Liver (tissue), 9 donors: ENCODE measurements around the gene NRG2. TPM values are rescaled to one million over a fixed set of nuclear protein-coding genes. Genes with fewer than 3 reads are reported as not detected.

Source experiments
- DNase-seq: peaks from one replicate; pipeline ENCODE4 v3.0.0-alpha.2; 2017; ENCODE audit warnings: low spot score
- H3K27ac ChIP-seq, 2 donors: one replicate each; pipeline ENCODE4 v1.7.0; 2013; ENCODE audit warnings: inconsistent platforms in 2 of 2, low read length in 2 of 2, control low read depth in 1 of 2, low read depth in 1 of 2, mild to moderate bottlenecking in 1 of 2
- H3K27me3 ChIP-seq, 4 donors: one replicate each; pipeline versions ENCODE4 v1.6.1 to v1.7.0; 2013; ENCODE audit warnings: low read length in 3 of 4, inconsistent platforms in 1 of 4, mild to moderate bottlenecking in 1 of 4, moderate library complexity in 1 of 4; ENCODE audit not compliant: control insufficient read depth in 4 of 4, insufficient read depth in 4 of 4
- H3K36me3 ChIP-seq, 4 donors: one replicate each; pipeline versions ENCODE4 v1.6.1 to v1.7.0; 2013; ENCODE audit warnings: low read length in 3 of 4, mild to moderate bottlenecking in 3 of 4, low read depth in 1 of 4, moderate library complexity in 1 of 4; ENCODE audit not compliant: control insufficient read depth in 4 of 4, insufficient read depth in 3 of 4
- H3K4me1 ChIP-seq, 4 donors: one replicate each; pipeline versions ENCODE4 v1.6.1 to v1.7.0; 2013; ENCODE audit warnings: low read length in 3 of 4, mild to moderate bottlenecking in 3 of 4, moderate library complexity in 1 of 4; ENCODE audit not compliant: control insufficient read depth in 4 of 4, insufficient read depth in 4 of 4
- H3K4me3 ChIP-seq, 3 donors: one replicate each; pipeline versions ENCODE4 v1.6.1 to v1.7.0; 2013; ENCODE audit warnings: low read length in 3 of 3, control low read depth in 1 of 3, low read depth in 1 of 3, mild to moderate bottlenecking in 1 of 3
- H3K9ac ChIP-seq, 2 donors: one replicate each; pipeline ENCODE4 v1.7.0; 2013; ENCODE audit warnings: low read length in 2 of 2, mild to moderate bottlenecking in 2 of 2, moderate library complexity in 2 of 2, control low read depth in 1 of 2, low read depth in 1 of 2
- H3K9me3 ChIP-seq, 4 donors: one replicate each; pipeline versions ENCODE4 v1.6.1 to v1.7.0; 2013; ENCODE audit warnings: low read length in 3 of 4; ENCODE audit not compliant: control insufficient read depth in 4 of 4
- ATF3 ChIP-seq: IDR thresholded peaks from 2 replicates; pipeline ENCODE4 v1.6.1; 2016; ENCODE audit warnings: antibody characterized with exemption
- CTCF ChIP-seq: fragments of 150-350 bp; IDR thresholded peaks from 2 replicates; pipeline ENCODE4 v1.5.1; 2017; ENCODE audit warnings: improper control_type of control experiment, low read depth, low read length; ENCODE audit not compliant: missing input control
- EGR1 ChIP-seq, 2 donors: IDR thresholded peaks; 2 replicates each; pipeline ENCODE4 v1.6.1; 2016 to 2018; ENCODE audit warnings: antibody characterized with exemption in 2 of 2, low read depth in 2 of 2
- FOXA1 ChIP-seq: IDR thresholded peaks from 2 replicates; pipeline ENCODE4 v1.6.1; 2016; ENCODE audit warnings: antibody characterized with exemption
- FOXA2 ChIP-seq: IDR thresholded peaks from 2 replicates; pipeline ENCODE4 v1.6.1; 2016; ENCODE audit warnings: antibody characterized with exemption
- GABPA ChIP-seq, 2 donors: IDR thresholded peaks in 1 of 2; conservative IDR thresholded peaks in 1 of 2; 2 replicates each; pipeline ENCODE4 v1.6.1; 2016; ENCODE audit warnings: antibody characterized with exemption in 2 of 2, mild to moderate bottlenecking in 1 of 2, moderate library complexity in 1 of 2
- HNF4A ChIP-seq, 2 donors: conservative IDR thresholded peaks; 2 replicates each; pipeline ENCODE4 v1.6.1; 2016; ENCODE audit warnings: antibody characterized with exemption in 2 of 2, mild to moderate bottlenecking in 2 of 2
- HNF4G ChIP-seq: IDR thresholded peaks from 2 replicates; pipeline ENCODE4 v1.6.1; 2016; ENCODE audit warnings: antibody characterized with exemption
- JUND ChIP-seq, 2 donors: IDR thresholded peaks; 2 replicates each; pipeline ENCODE4 v1.6.1; 2016; ENCODE audit warnings: antibody characterized with exemption in 2 of 2
- MAX ChIP-seq: IDR thresholded peaks from 2 replicates; pipeline ENCODE4 v1.6.1; 2016; ENCODE audit warnings: antibody characterized with exemption
- NR2F2 ChIP-seq: IDR thresholded peaks from 2 replicates; pipeline ENCODE4 v1.6.1; 2016; ENCODE audit warnings: antibody characterized with exemption
- RAD21 ChIP-seq, 2 donors: IDR thresholded peaks; 2 replicates each; pipeline ENCODE4 v1.6.1; 2016; ENCODE audit warnings: antibody characterized with exemption in 2 of 2, mild to moderate bottlenecking in 2 of 2
- REST ChIP-seq: IDR thresholded peaks from 2 replicates; pipeline ENCODE4 v1.6.1; 2016; ENCODE audit warnings: antibody characterized with exemption, mild to moderate bottlenecking
- RXRA ChIP-seq, 2 donors: IDR thresholded peaks; 2 replicates each; pipeline ENCODE4 v1.6.1; 2017 to 2018; ENCODE audit warnings: antibody characterized with exemption in 2 of 2, mild to moderate bottlenecking in 1 of 2
- SP1 ChIP-seq: IDR thresholded peaks from 2 replicates; pipeline ENCODE4 v1.6.1; 2018; ENCODE audit warnings: antibody characterized with exemption, mild to moderate bottlenecking
- TAF1 ChIP-seq: conservative IDR thresholded peaks from 2 replicates; pipeline ENCODE4 v1.6.1; 2016; ENCODE audit warnings: antibody characterized with exemption, mild to moderate bottlenecking
- YY1 ChIP-seq: IDR thresholded peaks from 2 replicates; pipeline ENCODE4 v1.6.1; 2016; ENCODE audit warnings: antibody characterized with exemption, mild to moderate bottlenecking
- ZBTB33 ChIP-seq: IDR thresholded peaks from 2 replicates; pipeline ENCODE4 v1.6.1; 2016; ENCODE audit warnings: antibody characterized with exemption
- WGBS: extraction: QIAGEN DNeasy Blood & Tissue Kit; methylation state at CpG from one replicate; pipeline ENCODE4 v1.1.7; 2013; 5-methylcytosine and 5-hydroxymethylcytosine counted together
- polyA plus RNA-seq, 2 donors: library from polyadenylated mRNA; stranded (reverse) in 1 of 2; unstranded in 1 of 2; fragments of 200-250 nt in 1 of 2; fragments of >200 nt in 1 of 2; fragmentation: Nextera tagmentation in 1 of 2; extraction: Ambion mirVana in 1 of 2; gene quantifications; one replicate each; pipeline versions ENCODE4 v1.2.1 to v1.2.3, GENCODE V29; 2013 to 2015
- total RNA-seq, 2 donors: library from RNA; depleted of rRNA; stranded (reverse); fragments of >200 nt; gene quantifications; one replicate each; pipeline ENCODE4 v1.2.3, GENCODE V29; 2014
- donor health status: healthy.
- donor health status: healthy.
- donor health status: healthy.
- donor health status: healthy.
- donor health status: healthy.

NRG2 gene
- total and polyA plus RNA-seq, 4 donors, result 0.07 to 0.08 TPM; not detected in 2

- Histone ChIP-seq H3K27ac (no peak overlapping the region), H3K36me3 (no peaks in the 10 kb centered on the region), H3K4me1 (no peaks in the 10 kb centered on the region), H3K9me3 (no peaks in the 10 kb centered on the region), H3K9ac (no peak overlapping the region), H3K4me3 (no peak overlapping the region), H3K27me3 (no peaks in the 10 kb centered on the region)
- 94% methylated on average over 4 of the region's 4 CpGs for WGBS
- no peak for TF ChIP-seq EGR1 (IDR thresholded peaks at IDR 0.05; ENCODE audit: low read depth in 2 of 2)
- no peak for DNase-seq
Observed at GRCh38 chr5:139856714-139857113, 186.4 kb downstream of the NRG2 start.

- no peaks in the 10 kb centered on the region for H3K36me3 ChIP-seq
- no peak overlapping the region for H3K27ac ChIP-seq
- no peaks in the 10 kb centered on the region for H3K9me3 ChIP-seq
- H3K27me3 ChIP-seq, result no peaks in the 10 kb centered on the region
- no peaks in the 10 kb centered on the region for H3K4me1 ChIP-seq
- TF ChIP-seq FOXA2, result no peak
- no peak overlapping the region for H3K9ac ChIP-seq
- DNase-seq, result no peak
- no peak overlapping the region for H3K4me3 ChIP-seq
- WGBS, result 86% methylated on average over 6 of the region's 6 CpGs
Observed at GRCh38 chr5:139855946-139856540, 187.1 kb downstream of the NRG2 start.

- Histone ChIP-seq H3K4me1 (no peaks in the 10 kb centered on the region), H3K27me3 (no peaks in the 10 kb centered on the region), H3K9me3 (no peaks in the 10 kb centered on the region), H3K27ac (no peak overlapping the region), H3K9ac (no peak overlapping the region), H3K4me3 (no peak overlapping the region), H3K36me3 (no peaks in the 10 kb centered on the region)
- no peak for DNase-seq
- no peak for TF ChIP-seq YY1
- no peak for TF ChIP-seq FOXA1
- TF ChIP-seq EGR1 (IDR thresholded peaks at IDR 0.05; ENCODE audit: low read depth in 2 of 2), result no peak
- TF ChIP-seq ZBTB33, result no peak
- TF ChIP-seq JUND (IDR thresholded peaks at IDR 0.05), result no peak
- TF ChIP-seq CTCF, result no peak
- TF ChIP-seq RAD21 (IDR thresholded peaks at IDR 0.05), result no peak
- TF ChIP-seq FOXA2, result no peak
- TF ChIP-seq NR2F2, result no peak
- no peak for TF ChIP-seq GABPA (IDR thresholded peaks at IDR 0.05 in 1 of 2, conservative IDR thresholded peaks at IDR 0.05 in 1 of 2)
- no peak for TF ChIP-seq ATF3
- TF ChIP-seq HNF4G, result no peak
- no peak for TF ChIP-seq MAX
- TF ChIP-seq SP1, result no peak
- no peak for TF ChIP-seq REST
- TF ChIP-seq RXRA (IDR thresholded peaks at IDR 0.05), result no peak
- no peak for TF ChIP-seq TAF1
- no peak for TF ChIP-seq HNF4A (conservative IDR thresholded peaks at IDR 0.05)
- WGBS, result 92% methylated on average over 8 of the region's 8 CpGs
Observed at GRCh38 chr5:139855451-139855850, 187.6 kb downstream of the NRG2 start.
